PFSK-1 (cell line): ENCODE results near the gene NFKBIA.

Experiments
- FOXP2 ChIP-seq: optimal IDR thresholded peaks from 2 replicates; pipeline ENCODE3; 2011; ENCODE audit warnings: borderline replicate concordance, control low read depth, inconsistent platforms; ENCODE audit not compliant: insufficient read depth; ENCODE audit errors: extremely low read length, extremely low read depth
- POLR2AphosphoS5 ChIP-seq: IDR thresholded peaks from 2 replicates; pipeline ENCODE4 v1.6.1; 2012; ENCODE audit warnings: low read depth, mild to moderate bottlenecking, control low read depth, low read length, moderate library complexity
- SIN3A ChIP-seq: IDR thresholded peaks from 2 replicates; pipeline ENCODE4 v1.6.1; 2012; ENCODE audit warnings: mild to moderate bottlenecking, low read length, moderate library complexity, borderline replicate concordance; ENCODE audit not compliant: insufficient read depth
- TAF1 ChIP-seq: IDR thresholded peaks from 2 replicates; pipeline ENCODE4 v1.6.1; 2012; ENCODE audit warnings: low read length, control low read depth, borderline replicate concordance; ENCODE audit not compliant: insufficient read depth
- TF ChIP-seq, protein P1 (sequence below), 2 experiments: IDR thresholded peaks; 2 replicates each; pipeline versions ENCODE4 v1.6.1 to v1.8.0; 2011 to 2012; ENCODE audit warnings: low read depth in 2 of 2, low read length in 2 of 2, control low read depth in 1 of 2, inconsistent platforms in 1 of 2, mild to moderate bottlenecking in 1 of 2, moderate library complexity in 1 of 2; ENCODE audit not compliant: insufficient read depth in 1 of 2

The NFKBIA gene

DNA sequence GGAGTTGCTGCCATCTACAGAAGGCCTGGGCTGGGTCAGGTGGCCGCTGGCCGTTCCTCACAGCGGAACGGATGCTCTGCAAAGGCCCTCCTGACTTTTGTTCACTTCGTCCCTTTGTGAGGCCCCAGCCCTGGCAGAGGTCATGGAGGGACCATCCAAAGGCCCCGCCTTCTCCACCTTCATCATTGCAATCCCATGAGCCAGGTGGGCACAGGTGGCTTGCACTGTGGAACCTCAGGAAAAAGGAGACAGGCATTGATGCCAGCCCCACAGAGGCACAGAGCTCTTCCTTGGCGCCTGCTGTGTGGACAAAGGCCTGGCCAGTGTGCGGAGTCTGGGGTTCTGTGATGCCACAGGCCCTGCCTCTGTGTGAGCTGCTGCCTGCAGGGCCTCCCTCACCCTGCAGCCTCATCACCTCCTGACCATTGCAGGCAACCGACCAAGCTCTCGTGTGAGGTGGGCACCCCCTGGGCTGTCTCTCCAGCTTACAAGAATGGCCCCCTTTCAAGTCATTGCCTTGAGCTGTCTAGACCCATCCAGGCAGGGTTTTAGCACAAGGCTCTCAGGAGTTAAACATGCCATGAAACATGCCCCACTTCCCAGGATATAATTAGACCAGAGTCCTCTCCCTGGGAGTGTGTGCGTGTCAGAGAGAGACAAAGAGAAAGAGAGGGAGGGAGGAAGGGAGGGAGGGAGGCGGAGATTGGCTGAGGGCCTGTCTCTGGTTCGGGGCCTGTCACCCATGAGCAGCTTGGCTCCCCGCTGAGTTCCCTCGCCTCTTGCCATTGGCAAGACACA is 19.3 kb downstream of the NFKBIA start:
- no peak for TF ChIP-seq TAF1
- TF ChIP-seq POLR2AphosphoS5: no peak
- TF ChIP-seq, protein P1, sequence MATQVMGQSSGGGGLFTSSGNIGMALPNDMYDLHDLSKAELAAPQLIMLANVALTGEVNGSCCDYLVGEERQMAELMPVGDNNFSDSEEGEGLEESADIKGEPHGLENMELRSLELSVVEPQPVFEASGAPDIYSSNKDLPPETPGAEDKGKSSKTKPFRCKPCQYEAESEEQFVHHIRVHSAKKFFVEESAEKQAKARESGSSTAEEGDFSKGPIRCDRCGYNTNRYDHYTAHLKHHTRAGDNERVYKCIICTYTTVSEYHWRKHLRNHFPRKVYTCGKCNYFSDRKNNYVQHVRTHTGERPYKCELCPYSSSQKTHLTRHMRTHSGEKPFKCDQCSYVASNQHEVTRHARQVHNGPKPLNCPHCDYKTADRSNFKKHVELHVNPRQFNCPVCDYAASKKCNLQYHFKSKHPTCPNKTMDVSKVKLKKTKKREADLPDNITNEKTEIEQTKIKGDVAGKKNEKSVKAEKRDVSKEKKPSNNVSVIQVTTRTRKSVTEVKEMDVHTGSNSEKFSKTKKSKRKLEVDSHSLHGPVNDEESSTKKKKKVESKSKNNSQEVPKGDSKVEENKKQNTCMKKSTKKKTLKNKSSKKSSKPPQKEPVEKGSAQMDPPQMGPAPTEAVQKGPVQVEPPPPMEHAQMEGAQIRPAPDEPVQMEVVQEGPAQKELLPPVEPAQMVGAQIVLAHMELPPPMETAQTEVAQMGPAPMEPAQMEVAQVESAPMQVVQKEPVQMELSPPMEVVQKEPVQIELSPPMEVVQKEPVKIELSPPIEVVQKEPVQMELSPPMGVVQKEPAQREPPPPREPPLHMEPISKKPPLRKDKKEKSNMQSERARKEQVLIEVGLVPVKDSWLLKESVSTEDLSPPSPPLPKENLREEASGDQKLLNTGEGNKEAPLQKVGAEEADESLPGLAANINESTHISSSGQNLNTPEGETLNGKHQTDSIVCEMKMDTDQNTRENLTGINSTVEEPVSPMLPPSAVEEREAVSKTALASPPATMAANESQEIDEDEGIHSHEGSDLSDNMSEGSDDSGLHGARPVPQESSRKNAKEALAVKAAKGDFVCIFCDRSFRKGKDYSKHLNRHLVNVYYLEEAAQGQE (IDR thresholded peaks at IDR 0.05; ENCODE audit: insufficient read depth in 1 of 2, low read depth in 2 of 2, low read length in 2 of 2): no peak
- no peak for TF ChIP-seq SIN3A

DNA sequence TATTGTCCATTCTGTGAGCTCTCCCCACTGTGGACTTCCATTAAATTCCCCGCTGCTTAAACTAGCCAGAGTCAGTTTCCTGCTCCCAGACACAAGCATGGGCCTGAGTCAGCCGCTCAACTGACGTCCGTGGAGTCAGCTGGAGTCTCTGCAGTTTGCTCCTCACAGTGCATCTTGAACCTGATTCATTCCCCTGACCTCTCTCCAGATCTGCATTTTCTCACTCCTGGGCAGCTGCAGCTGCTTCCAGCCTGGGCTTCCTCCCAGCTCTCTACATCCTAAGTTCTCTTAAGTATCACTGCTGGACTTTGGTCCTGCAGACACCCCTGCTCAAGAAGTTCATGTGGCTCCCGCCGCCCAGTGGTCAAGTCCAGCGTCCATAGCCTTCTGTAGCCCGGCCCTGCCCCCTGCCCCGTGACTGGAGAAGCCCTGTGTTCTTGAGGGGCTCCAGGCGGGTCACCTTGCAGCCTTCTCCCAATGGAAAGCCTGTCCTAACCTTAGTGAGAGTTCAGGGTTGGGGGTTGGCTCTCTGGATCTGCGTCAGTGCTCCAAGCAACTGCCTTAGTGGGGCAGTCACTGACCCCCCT is 20.0 kb downstream of the NFKBIA start:
- TF ChIP-seq POLR2AphosphoS5: no peak
- no peak for TF ChIP-seq TAF1
- no peak for TF ChIP-seq FOXP2
- TF ChIP-seq, protein P1 (IDR thresholded peaks at IDR 0.05; ENCODE audit: insufficient read depth in 1 of 2, low read depth in 2 of 2, low read length in 2 of 2): no peak
- TF ChIP-seq SIN3A: no peak

DNA sequence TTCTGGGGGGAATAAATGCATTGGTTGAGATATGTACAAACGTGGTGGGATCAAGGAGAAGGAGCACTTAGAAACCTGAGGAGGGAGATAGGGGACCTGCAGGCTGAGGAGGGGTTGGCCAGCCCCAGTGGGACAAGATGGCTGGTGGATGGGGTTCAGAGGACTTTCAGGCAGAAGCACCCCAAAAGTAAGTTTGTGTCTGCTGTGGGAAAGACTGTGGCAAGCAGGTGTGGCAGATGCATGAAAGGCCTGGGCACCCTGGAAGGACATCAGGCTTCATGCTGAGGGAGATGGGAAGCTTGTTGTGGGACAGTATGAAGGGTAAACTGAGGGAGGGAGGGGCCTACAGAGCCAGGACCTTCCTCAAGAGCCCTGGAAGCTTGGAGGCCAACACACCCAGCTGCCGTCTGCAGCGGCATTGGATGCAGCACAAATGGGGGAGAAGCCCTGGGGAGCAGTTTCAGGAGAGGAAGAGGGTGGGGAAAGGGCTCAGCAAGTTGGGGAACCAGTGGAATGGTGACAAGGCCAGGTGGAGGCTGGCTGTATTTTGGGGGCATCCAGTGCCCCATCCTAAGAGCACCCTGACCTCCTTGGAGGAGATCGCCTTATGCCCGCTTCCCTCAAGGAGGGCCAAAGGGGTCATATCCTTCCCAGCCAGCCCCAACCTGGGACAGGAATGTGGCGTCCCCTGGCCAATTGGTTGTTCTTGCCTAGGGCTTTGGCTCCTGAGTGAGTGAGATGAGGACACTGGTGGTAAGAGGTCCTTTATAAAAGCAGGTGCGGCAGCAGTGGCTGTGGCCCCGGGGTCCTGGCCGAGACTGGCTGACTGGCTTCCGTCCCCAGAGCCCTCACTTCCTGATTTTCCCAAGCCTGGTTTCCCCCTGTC is 20.7 kb downstream of the NFKBIA start:
- no peak for TF ChIP-seq POLR2AphosphoS5
- TF ChIP-seq FOXP2: no peak
- TF ChIP-seq, protein P1 (IDR thresholded peaks at IDR 0.05; ENCODE audit: insufficient read depth in 1 of 2, low read depth in 2 of 2, low read length in 2 of 2): no peak
- no peak for TF ChIP-seq TAF1
- TF ChIP-seq SIN3A: no peak

DNA sequence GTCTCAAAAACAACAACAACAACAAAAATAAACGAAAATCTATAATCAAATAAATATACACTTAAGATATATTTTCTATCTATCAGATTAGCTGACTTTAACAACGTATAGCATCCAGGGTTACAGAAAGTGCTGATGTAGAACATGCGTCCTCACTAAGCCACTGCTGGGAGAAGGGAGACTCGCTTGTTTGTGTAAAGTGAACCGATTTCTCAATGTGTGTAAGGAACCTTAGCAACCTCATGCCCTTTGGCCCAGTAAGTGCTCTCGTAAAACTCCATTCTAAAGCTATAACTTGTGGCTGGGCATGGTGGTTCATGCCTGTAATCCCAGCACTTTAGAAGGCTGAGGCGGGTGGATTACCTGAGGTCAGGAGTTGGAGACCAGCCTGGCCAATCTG is 23.8 kb downstream of the NFKBIA start:
- TF ChIP-seq FOXP2: no peak
- no peak for TF ChIP-seq SIN3A
- TF ChIP-seq TAF1: no peak
- TF ChIP-seq, protein P1 (IDR thresholded peaks at IDR 0.05; ENCODE audit: insufficient read depth in 1 of 2, low read depth in 2 of 2, low read length in 2 of 2): no peak
- no peak for TF ChIP-seq POLR2AphosphoS5
